ENCODE data around the gene KATNBL1. TPM values are rescaled to one million over a fixed set of nuclear protein-coding genes. Genes with fewer than 3 reads are reported as not detected.
"Not testable (repeated sequence)": the region's sequence is repeated elsewhere in the genome, so short reads cannot be mapped to it uniquely, and the experiment has no call there.

The KATNBL1 gene
- total RNA-seq, 1 experiment from 2014 or later = 25.9 TPM

DNA sequence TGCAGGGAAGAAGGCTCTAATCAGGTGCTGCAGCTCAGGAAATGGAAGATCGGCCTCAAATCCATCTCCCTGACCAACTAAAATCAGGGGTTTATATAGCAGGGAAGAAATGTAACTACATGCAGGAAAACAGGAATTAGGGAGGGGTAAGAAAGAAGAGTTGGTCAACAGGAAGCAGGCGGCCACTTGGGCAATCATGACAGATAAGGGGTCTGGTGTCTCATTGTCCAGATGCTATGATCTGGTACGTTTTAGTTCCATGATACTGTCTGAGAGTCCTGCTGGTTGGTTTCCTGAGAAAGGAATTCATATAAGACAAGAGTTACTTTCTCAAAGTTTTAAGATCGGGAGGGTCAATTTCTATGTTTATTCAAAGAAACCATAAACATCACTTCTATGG is 24.2 kb downstream of the KATNBL1 start:
- no peak overlapping the region for H3K4me3 Mint-ChIP-seq (ENCODE audit: unreplicated experiment)
- TF ChIP-seq CTCF (IDR thresholded peaks at IDR 0.05; ENCODE audit: insufficient read depth in 1 of 2, low read depth in 1 of 2, low read length in 1 of 2, severe bottlenecking in 1 of 2, unreplicated experiment in 1 of 2) = no peak
- no peak overlapping the region for H3K27ac Mint-ChIP-seq (ENCODE audit: unreplicated experiment)
- CTCF ChIA-PET = no interaction called here
- peaks cover 6% of the 10 kb centered on the region for H3K36me3 Mint-ChIP-seq (ENCODE audit: insufficient read depth, unreplicated experiment)
- no peaks in the 10 kb centered on the region for H3K9me3 Mint-ChIP-seq (ENCODE audit: unreplicated experiment)
- POLR2A ChIA-PET = no interaction called here
- DNase-seq = no peak
- intact Hi-C loops (cut with micrococcal nuclease; ENCODE audit: unreplicated experiment) = no loop called here
- no peaks in the 10 kb centered on the region for H3K27me3 Mint-ChIP-seq (ENCODE audit: insufficient read depth, unreplicated experiment)
- Histone ChIP-seq H3K36me3 (ENCODE audit: control insufficient read depth, insufficient read depth, low read length) (no peaks in the 10 kb centered on the region), H3K27me3 (replicated peaks; ENCODE audit: control insufficient read depth, insufficient read depth, low read length) (no peaks in the 10 kb centered on the region), H3K4me3 (ENCODE audit: low read depth, low read length) (no peak overlapping the region), H3K9me3 (no peaks in the 10 kb centered on the region), H3K4me1 (no peaks in the 10 kb centered on the region)
- peaks cover 13% of the 10 kb centered on the region for H3K4me1 Mint-ChIP-seq (ENCODE audit: low read depth, unreplicated experiment)
- BruUV-seq (replicated peaks) = no TSS peak

DNA sequence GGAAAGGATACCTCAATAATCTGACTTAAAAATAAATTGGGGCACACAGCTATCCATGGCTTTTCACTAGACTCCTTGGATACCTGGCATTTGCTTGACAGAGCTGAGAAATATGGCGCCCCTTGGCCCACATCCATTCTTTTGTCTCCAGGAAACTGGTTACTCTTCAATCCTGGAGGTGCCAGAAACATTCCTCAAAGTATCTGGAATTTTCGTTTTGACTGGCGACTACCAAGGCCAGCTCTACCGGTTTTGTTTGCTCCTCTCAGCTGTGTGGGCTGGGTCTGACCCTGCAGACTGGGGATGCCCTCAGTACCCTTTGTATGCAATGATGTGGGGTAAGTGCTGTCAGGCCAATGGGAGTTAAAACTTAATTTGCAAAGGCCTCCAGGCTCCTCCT is 27.0 kb downstream of the KATNBL1 start:
- Mint-ChIP-seq H3K27me3 (ENCODE audit: insufficient read depth, unreplicated experiment) (no peaks in the 10 kb centered on the region), H3K4me3 (ENCODE audit: unreplicated experiment) (no peak overlapping the region), H3K36me3 (ENCODE audit: insufficient read depth, unreplicated experiment) (peaks cover 12% of the 10 kb centered on the region), H3K9me3 (ENCODE audit: unreplicated experiment) (no peaks in the 10 kb centered on the region), H3K27ac (ENCODE audit: unreplicated experiment) (no peak overlapping the region), H3K4me1 (ENCODE audit: low read depth, unreplicated experiment) (peaks cover 22% of the 10 kb centered on the region)
- H3K36me3 ChIP-seq (ENCODE audit: control insufficient read depth, insufficient read depth, low read length) = no peaks in the 10 kb centered on the region
- no peaks in the 10 kb centered on the region for H3K4me1 ChIP-seq
- H3K9me3 ChIP-seq = no peaks in the 10 kb centered on the region
- ChIA-PET POLR2A (no interaction called here), CTCF (no interaction called here)
- intact Hi-C loops (cut with micrococcal nuclease; ENCODE audit: unreplicated experiment) = no loop called here
- no peak overlapping the region for H3K4me3 ChIP-seq (ENCODE audit: low read depth, low read length)
- H3K27me3 ChIP-seq (replicated peaks; ENCODE audit: control insufficient read depth, insufficient read depth, low read length) = no peaks in the 10 kb centered on the region
- TF ChIP-seq CTCF (IDR thresholded peaks at IDR 0.05; ENCODE audit: insufficient read depth in 1 of 2, low read depth in 1 of 2, low read length in 1 of 2, severe bottlenecking in 1 of 2, unreplicated experiment in 1 of 2) = no peak
- DNase-seq = peak; percentile 29 to 43
- BruUV-seq (replicated peaks) = no TSS peak

- H3K27me3 ChIP-seq (replicated peaks; ENCODE audit: control insufficient read depth, insufficient read depth, low read length) = no peaks in the 10 kb centered on the region
- H3K4me3 ChIP-seq (ENCODE audit: low read depth, low read length) = no peak overlapping the region
- no peak for DNase-seq
- no peaks in the 10 kb centered on the region for H3K36me3 ChIP-seq (ENCODE audit: control insufficient read depth, insufficient read depth, low read length)
- no TSS peak for BruUV-seq (replicated peaks)
- no peak overlapping the region for H3K4me3 Mint-ChIP-seq (ENCODE audit: unreplicated experiment)
- H3K4me1 Mint-ChIP-seq (ENCODE audit: low read depth, unreplicated experiment) = peaks cover 22% of the 10 kb centered on the region
- TF ChIP-seq CTCF (IDR thresholded peaks at IDR 0.05; ENCODE audit: insufficient read depth in 1 of 2, low read depth in 1 of 2, low read length in 1 of 2, severe bottlenecking in 1 of 2, unreplicated experiment in 1 of 2) = no peak
- peaks cover 4% of the 10 kb centered on the region for H3K9me3 Mint-ChIP-seq (ENCODE audit: unreplicated experiment)
- peaks cover 12% of the 10 kb centered on the region for H3K36me3 Mint-ChIP-seq (ENCODE audit: insufficient read depth, unreplicated experiment)
- H3K4me1 ChIP-seq = no peaks in the 10 kb centered on the region
- no peak overlapping the region for H3K27ac Mint-ChIP-seq (ENCODE audit: unreplicated experiment)
- no peaks in the 10 kb centered on the region; the same call in 1 of the 2 replicates for H3K9me3 ChIP-seq
- POLR2A ChIA-PET = no interaction called here
- CTCF ChIA-PET = no interaction called here
- intact Hi-C loops (cut with micrococcal nuclease; ENCODE audit: unreplicated experiment) = no loop called here
- no peaks in the 10 kb centered on the region for H3K27me3 Mint-ChIP-seq (ENCODE audit: insufficient read depth, unreplicated experiment)
Measured at GRCh38 chr15:34179234-34179633, 30.7 kb downstream of the KATNBL1 start.

- BruUV-seq (replicated peaks); H3K4me3 ChIP-seq (ENCODE audit: low read depth, low read length); H3K36me3 ChIP-seq (ENCODE audit: control insufficient read depth, insufficient read depth, low read length); H3K27ac Mint-ChIP-seq (ENCODE audit: unreplicated experiment); H3K27me3 Mint-ChIP-seq (ENCODE audit: insufficient read depth, unreplicated experiment); H3K4me1 Mint-ChIP-seq (ENCODE audit: low read depth, unreplicated experiment); intact Hi-C loops (cut with micrococcal nuclease; ENCODE audit: unreplicated experiment); H3K27me3 ChIP-seq (replicated peaks; ENCODE audit: control insufficient read depth, insufficient read depth, low read length); CTCF ChIA-PET; POLR2A ChIA-PET; H3K4me3 Mint-ChIP-seq (ENCODE audit: unreplicated experiment); H3K4me1 ChIP-seq; DNase-seq: not testable (repeated sequence)
- Mint-ChIP-seq H3K36me3 (ENCODE audit: insufficient read depth, unreplicated experiment) (peaks cover 14% of the 10 kb centered on the region), H3K9me3 (ENCODE audit: unreplicated experiment) (peaks cover 20% of the 10 kb centered on the region)
- H3K9me3 ChIP-seq = peaks cover 10% of the 10 kb centered on the region
Measured at GRCh38 chr15:34165987-34166573, 43.8 kb downstream of the KATNBL1 start.

Data from Caco-2 (cell line).